ENCODE results near the gene IGFL2.
"Not testable (repeated sequence)": the region's sequence is repeated elsewhere in the genome, so short reads cannot be mapped to it uniquely, and the experiment has no call there.

Gene IGFL2

DNA sequence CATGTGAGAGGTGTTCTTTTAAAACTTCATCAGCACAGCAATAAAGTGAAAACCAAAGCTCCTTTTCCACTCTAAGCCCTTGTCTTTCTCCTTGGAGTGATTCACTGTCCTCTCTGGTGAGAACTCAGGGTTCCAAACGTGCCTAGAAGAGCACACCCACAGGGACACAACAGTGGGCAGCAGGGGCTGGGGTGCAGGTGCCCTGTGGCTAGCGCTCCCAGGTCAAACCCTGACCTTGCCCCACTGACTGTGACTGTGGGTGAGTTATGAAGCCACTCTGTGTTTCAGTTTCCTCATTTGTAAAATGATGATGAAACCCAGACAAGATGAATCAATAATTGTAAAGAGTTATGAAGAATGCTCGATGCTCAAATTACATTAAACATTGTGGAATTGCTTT is 43.9 kb downstream of the IGFL2 start:
- no peak for DNase-seq

DNA sequence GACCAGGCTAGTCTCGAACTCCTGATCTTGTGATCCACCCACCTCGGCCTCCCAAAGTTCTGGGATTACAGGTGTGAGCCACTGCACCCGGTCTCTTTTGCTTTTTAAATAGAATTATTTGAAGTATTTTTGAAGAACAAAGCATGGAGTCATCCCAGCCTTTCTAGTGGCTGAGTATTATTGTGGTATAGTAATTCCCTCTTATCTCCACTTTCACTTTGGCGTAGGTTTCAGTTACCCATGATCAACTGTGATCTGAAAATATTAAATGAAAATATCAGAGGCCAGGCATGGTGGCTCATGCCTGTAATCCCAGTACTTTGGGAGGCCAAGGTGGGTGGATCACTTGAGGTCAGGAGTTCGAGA is 44.6 kb downstream of the IGFL2 start:
- not testable (repeated sequence) for DNase-seq

GRCh38 chr19:46192992-46193650 is 45.1 kb downstream of the IGFL2 start:
- DNase-seq = no peak

GRCh38 chr19:46193678-46194077 is 45.6 kb downstream of the IGFL2 start:
- no peak for DNase-seq

- DNase-seq = no peak
Measured at GRCh38 chr19:46195104-46195503, 47.1 kb downstream of the IGFL2 start.

- DNase-seq = not testable (repeated sequence)
Measured at GRCh38 chr19:46195919-46196318, 47.9 kb downstream of the IGFL2 start.

- no peak for DNase-seq
Measured at GRCh38 chr19:46196410-46197124, 48.5 kb downstream of the IGFL2 start.

- no peak for DNase-seq
Measured at GRCh38 chr19:46197314-46198070, 49.5 kb downstream of the IGFL2 start.

DNA sequence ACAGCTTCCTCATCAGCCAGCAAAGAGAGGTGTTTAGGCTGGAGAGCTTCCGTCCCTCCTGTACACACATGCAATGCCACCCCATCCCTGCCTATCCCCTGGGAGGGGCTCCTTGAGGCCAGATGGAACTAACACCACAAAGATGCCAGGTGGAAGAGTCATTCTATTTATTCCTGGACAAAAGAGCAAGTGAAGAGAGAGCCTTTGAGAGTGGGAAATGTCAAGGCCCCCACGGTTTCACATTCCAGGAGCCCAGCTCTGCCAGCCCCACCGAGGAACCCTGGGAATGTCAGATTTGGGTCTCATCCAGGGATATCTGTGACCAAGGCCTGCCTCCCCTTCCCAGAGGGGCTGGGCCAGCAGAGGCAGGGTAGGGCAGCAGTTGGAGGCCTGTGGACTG is 50.7 kb downstream of the IGFL2 start:
- DNase-seq = no peak

GRCh38 chr19:46201454-46202310 is 53.6 kb downstream of the IGFL2 start:
- no peak for DNase-seq

DNA sequence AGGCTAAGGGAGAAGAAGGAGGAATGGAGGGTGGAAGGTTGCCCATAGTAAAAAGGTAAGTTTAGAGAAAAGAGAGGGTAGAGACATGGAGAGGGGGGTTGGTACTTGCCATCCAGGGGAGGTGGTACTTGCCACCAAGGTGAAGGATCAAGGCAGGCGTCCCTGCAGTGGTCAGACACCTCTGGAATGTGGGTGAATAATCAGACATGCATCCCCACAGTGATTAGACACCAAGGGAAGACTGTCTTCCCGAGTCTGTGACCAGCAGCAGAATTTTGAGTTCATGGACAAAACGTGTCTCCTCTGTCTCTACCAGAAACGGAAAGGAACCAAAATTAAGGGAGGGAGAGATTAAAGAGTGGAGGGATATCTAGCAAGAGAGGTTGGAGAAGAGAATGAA is 54.4 kb downstream of the IGFL2 start:
- no peak for DNase-seq

DNA sequence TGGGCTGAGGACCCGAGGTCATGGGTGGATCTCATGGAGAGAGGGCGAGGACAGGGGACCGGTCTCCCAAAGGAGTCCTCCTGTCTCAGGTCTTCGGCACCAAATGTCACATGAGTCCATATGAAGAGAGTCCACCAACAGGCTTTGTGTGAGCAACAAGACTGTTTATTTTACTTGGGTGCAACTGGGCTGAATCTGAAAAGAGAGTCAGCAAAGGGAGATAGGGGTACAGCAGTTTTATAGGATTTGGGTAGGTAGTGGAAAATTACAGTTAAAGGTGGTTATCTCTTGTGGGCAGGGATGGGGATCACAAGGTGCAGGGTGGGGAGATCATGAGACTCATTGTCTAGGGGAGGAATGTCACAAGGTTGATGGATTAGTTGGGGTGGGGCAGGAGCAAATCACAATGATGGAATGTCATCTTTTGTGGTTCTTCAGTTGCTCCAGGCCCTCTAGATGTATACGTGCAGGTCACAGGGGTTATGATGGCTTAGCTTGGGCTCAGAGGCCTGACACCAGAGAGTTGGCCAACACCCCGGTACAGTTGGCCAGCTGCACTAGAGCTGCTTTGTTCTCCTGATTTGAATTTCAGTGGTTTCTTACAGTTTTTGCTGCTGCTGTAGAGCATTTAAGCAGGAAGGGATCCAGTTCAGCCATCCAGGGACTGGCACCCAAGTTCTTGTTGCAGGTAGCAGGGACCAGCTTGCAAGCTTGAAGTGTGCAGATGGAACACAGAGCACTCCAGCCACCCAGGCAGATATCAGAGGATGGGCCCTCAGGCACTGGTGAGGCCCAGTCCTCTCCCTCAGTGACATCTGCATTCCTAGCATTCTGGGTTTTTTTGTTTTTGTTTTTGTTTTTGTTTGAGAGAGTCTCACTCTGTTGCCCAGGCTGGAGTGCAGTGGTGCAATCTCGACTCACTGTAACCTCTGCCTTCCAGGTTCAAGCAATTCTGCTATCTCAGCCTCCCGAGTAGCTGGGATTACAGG is 55.1 kb downstream of the IGFL2 start:
- DNase-seq = no peak

GRCh38 chr19:46204008-46204407 is 56.0 kb downstream of the IGFL2 start:
- no peak for DNase-seq

DNA sequence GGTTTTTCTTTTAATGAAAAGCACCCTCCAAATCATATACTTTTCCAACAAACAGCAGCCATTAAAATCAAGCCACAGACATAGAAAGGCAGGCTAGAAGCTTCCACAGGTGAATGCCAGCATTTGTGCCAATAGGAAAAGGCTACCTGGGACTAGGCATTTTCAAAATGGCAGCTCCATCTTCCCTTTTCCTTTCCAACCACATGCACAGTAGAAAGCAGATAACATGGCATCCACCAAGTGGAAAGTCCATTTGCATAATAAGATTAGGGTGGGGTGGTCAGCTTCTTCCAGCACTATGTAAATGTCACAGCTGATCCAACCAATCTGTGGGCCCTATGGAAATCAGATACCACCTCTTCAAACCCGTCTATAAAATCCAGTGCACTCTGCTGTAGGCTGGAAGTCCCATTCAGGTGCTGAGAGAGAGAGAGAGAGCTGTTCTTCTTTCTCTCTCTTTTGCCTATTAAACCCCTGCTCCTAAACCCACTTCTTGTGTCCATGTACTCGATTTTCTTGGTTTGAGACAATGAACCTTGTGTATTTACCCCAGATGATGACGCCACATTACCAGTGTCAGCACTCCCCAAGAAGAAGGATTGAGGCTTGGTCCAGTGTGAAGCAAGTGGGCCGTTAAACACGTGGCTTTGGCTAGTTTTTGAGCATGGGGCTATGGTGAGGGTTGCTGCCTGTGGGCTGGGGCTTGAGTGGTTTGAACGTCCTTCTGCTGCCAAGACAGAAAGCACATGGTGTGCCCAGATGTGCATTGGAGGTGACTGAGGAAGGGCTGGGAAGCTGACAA is 57.3 kb downstream of the IGFL2 start:
- no peak for DNase-seq

- DNase-seq = no peak
Measured at GRCh38 chr19:46206176-46206575, 58.1 kb downstream of the IGFL2 start.

GRCh38 chr19:46206682-46207081 is 58.6 kb downstream of the IGFL2 start:
- DNase-seq = no peak

DNA sequence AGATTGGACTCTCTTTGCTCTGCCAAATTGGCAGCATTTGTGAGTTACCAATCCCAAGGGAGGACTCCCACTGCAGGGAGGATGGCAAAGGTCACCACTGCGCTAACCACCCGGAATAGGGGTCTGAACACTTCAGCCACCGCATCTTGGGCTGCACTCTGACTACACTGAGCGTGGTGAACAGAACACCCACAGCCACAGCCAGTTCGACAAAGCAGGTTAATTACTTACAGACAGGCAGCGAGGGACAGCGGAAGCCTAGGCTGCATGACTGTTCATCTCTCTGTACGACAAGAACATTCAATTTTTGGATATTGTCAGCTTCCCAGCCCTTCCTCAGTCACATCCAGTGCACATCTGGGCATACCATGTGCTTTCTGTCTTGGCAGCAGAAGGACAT is 59.8 kb downstream of the IGFL2 start:
- DNase-seq = not testable (repeated sequence)

- no peak for DNase-seq
Measured at GRCh38 chr19:46209051-46209450, 61.0 kb downstream of the IGFL2 start.

DNA sequence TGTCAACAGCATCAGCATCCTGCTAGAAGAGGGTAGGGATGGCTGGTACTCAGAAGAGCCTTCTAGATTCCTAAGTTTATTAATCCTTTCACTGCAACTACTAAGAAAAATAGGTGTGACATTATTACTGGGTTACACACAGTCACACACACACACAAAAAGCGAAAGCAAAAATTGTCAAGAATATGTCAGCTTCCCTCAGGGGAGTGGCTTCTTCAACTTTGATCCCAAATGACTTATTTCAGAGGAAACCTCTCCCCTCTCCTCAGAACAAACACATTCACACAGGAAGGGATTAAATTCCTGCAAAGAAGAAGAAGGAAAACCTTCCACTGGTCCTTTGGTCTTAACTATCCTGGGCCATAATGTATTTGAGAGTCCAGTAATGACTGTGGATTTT is 61.4 kb downstream of the IGFL2 start:
- DNase-seq = no peak

DNA sequence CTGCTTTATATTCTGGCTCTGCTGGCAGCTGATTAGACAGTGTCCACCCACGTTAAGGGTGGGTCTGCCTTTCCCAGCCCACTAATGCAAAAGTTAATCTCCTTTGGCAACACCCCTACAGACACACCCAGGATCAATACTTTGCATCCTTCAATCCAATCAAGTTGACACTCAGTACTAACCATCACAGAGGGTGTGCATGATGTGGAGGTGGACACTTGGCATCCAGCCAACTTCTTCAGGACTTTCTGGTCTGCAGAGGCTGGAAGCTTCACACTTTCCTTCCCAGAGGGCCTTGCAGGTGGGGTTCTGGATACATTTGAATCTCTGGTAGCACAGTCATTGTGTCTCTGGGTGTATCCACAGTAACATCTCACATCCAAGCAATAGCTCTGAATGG is 62.6 kb downstream of the IGFL2 start:
- DNase-seq = no peak
